Measurements from ENCODE around the gene ITGA6.

ITGA6 gene

DNA sequence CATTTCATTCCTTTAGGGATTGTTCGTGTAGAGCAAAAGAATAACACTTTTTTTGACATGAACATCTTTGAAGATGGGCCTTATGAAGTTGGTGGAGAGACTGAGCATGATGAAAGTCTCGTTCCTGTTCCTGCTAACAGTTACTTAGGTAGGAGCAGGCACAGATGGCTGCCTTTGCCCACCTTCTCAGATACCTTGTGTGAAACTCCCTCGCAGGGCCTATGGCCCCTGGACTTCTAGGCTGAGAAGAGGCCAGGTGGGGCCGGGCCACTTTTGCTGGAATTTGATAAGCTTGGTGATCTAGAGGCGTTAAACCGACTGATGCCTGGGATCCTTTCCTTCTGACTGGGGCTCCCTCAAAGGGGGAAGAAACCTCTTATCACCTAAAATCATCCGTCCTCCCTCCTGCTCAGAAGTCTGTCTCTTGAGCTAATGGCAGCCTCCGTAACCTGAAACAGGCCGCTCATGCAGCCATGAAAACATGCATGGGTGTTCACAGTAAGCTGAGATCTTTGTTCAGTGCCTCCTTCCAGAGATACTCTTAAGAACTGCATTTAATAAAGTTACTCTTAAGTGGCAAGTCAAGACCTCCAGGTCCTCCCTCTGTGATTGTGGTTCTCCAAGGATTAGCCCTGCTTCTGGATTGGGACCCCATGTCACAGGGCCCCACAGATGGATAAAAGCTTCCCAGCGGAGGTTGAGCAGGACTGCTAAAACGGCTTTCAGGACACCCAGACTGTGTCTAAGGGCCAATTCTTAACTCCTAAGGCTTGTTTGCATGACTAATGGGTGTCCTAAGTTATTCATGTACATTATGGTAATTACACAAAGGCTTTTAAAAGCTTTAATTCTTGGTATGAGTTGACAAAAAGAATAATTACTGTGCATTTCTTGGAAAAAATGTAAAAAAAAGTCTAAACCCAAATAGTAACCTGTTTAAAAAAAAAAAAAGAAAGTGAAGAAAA lies 43.9 kb downstream of the ITGA6 start:
- TF ChIP-seq, protein P1, sequence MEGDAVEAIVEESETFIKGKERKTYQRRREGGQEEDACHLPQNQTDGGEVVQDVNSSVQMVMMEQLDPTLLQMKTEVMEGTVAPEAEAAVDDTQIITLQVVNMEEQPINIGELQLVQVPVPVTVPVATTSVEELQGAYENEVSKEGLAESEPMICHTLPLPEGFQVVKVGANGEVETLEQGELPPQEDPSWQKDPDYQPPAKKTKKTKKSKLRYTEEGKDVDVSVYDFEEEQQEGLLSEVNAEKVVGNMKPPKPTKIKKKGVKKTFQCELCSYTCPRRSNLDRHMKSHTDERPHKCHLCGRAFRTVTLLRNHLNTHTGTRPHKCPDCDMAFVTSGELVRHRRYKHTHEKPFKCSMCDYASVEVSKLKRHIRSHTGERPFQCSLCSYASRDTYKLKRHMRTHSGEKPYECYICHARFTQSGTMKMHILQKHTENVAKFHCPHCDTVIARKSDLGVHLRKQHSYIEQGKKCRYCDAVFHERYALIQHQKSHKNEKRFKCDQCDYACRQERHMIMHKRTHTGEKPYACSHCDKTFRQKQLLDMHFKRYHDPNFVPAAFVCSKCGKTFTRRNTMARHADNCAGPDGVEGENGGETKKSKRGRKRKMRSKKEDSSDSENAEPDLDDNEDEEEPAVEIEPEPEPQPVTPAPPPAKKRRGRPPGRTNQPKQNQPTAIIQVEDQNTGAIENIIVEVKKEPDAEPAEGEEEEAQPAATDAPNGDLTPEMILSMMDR (IDR thresholded peaks at IDR 0.05): no peak
- Histone ChIP-seq H3K9ac (no peak overlapping the region), H3K4me3 (ENCODE audit: low read depth, low read length) (no peak overlapping the region), H3K36me3 (ENCODE audit: control insufficient read depth, insufficient read depth, low read length) (no peaks in the 10 kb centered on the region), H3K9me3 (ENCODE audit: control insufficient read depth, low read length) (no peaks in the 10 kb centered on the region), H3K27me3 (ENCODE audit: control insufficient read depth, insufficient read depth, low read length) (no peaks in the 10 kb centered on the region), H2AFZ (no peak overlapping the region), H3K27ac (no peak overlapping the region), H3K4me2 (ENCODE audit: low read length) (no peak overlapping the region), H3K79me2 (no peaks in the 10 kb centered on the region), H3K4me1 (no peaks in the 10 kb centered on the region)

DNA sequence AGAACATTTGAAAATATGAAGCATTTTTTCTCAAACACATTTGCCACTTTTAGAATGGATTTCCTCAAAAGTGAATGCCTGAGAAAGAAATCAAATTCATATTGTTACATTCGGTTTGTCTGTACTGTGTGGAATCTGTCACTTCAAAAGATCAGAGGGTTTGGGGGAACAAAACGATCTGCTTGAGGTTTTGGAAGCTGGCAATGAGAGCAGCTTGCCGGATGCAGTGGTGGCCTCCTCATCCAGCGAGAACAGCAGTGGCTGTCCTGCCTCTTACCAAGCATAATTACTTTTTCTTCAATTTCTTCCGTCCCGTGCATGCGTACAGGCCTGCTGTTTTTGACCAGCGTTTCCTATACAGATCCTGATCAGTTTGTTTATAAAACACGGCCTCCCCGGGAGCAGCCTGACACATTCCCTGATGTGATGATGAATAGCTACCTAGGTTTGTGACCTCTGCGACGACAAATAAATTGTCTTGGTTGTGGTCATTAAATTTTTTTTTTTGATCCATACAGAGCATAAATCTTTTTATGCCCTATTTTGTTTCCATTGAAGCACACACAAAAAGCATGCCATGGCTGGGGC lies 45.2 kb downstream of the ITGA6 start:
- H3K9ac ChIP-seq: no peak overlapping the region
- no peaks in the 10 kb centered on the region for H3K4me1 ChIP-seq

DNA sequence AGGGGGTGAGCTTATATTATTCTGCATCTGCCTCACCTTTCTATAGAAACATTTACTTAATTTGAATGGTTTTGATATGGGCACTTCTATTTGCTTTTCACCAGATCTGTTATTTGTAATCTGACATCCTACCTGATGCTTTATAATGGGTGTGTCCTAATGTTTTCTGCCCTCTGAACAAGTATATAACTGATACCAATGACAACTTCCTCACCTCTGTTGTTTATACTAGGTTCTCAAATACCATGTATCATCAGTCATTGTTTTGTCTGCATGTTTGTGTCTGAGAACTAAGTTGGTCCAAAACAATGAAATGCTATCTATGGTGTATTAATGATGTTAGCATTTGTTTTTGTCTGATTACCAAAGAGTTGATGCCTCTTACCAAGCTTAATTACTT lies 45.8 kb downstream of the ITGA6 start:
- TF ChIP-seq, protein P1 (IDR thresholded peaks at IDR 0.05): no peak
- H3K27me3 ChIP-seq (ENCODE audit: control insufficient read depth, insufficient read depth, low read length): no peaks in the 10 kb centered on the region
- no peak overlapping the region for H3K4me2 ChIP-seq (ENCODE audit: low read length)
- no peak overlapping the region for H2AFZ ChIP-seq
- H3K9me3 ChIP-seq (ENCODE audit: control insufficient read depth, low read length): no peaks in the 10 kb centered on the region
- H3K4me1 ChIP-seq: no peaks in the 10 kb centered on the region
- H3K27ac ChIP-seq: no peak overlapping the region
- H3K79me2 ChIP-seq: no peaks in the 10 kb centered on the region
- H3K36me3 ChIP-seq (ENCODE audit: control insufficient read depth, insufficient read depth, low read length): no peaks in the 10 kb centered on the region
- no peak overlapping the region for H3K9ac ChIP-seq
- no peak overlapping the region for H3K4me3 ChIP-seq (ENCODE audit: low read depth, low read length)

More for the DNA sequence above, 45.2 kb downstream of the ITGA6 start:
- no peak overlapping the region for H2AFZ ChIP-seq
- H3K36me3 ChIP-seq (ENCODE audit: control insufficient read depth, insufficient read depth, low read length): no peaks in the 10 kb centered on the region
- no peak overlapping the region for H3K27ac ChIP-seq
- H3K4me3 ChIP-seq (ENCODE audit: low read depth, low read length): no peak overlapping the region
- H3K27me3 ChIP-seq (ENCODE audit: control insufficient read depth, insufficient read depth, low read length): no peaks in the 10 kb centered on the region
- no peak overlapping the region for H3K4me2 ChIP-seq (ENCODE audit: low read length)
- TF ChIP-seq, protein P1 (IDR thresholded peaks at IDR 0.05): no peak
- H3K9me3 ChIP-seq (ENCODE audit: control insufficient read depth, low read length): no peaks in the 10 kb centered on the region
- H3K79me2 ChIP-seq: no peaks in the 10 kb centered on the region

DNA sequence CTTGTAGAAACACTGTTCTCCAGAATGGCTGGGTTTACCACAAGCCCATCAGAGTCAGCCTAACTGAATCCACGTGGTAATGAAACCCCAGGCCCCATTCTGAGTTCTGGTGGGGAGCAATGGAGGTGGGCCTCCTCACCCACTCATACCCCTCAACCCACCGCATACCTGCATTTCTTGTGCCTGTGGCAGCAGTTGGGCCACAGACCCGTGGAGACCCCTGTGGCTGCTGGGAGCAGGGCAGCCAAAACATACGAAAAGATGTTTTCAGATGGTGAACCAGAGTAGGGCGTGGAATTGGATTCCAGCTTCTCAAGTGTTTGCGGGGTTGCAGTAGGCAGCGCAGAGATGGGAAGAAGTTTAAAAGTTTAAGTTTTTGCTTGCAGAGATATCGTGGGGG lies 51.0 kb downstream of the ITGA6 start:
- H3K4me3 ChIP-seq (ENCODE audit: low read depth, low read length): no peak overlapping the region
- no peak overlapping the region for H2AFZ ChIP-seq
- H3K9me3 ChIP-seq (ENCODE audit: control insufficient read depth, low read length): no peaks in the 10 kb centered on the region
- H3K4me1 ChIP-seq: no peaks in the 10 kb centered on the region
- H3K36me3 ChIP-seq (ENCODE audit: control insufficient read depth, insufficient read depth, low read length): no peaks in the 10 kb centered on the region
- H3K4me2 ChIP-seq (ENCODE audit: low read length): no peak overlapping the region
- no peaks in the 10 kb centered on the region for H3K27me3 ChIP-seq (ENCODE audit: control insufficient read depth, insufficient read depth, low read length)
- TF ChIP-seq, protein P1 (IDR thresholded peaks at IDR 0.05): no peak
- no peak overlapping the region for H3K27ac ChIP-seq
- H3K9ac ChIP-seq: no peak overlapping the region
- H3K79me2 ChIP-seq: no peaks in the 10 kb centered on the region
